Esophagus squamous epithelium (tissue), 4 donors: ENCODE results near the gene DIDO1.

ENCODE experiments used
- CTCF ChIP-seq, 6 experiments: fragments of 450-650 bp in 4 of 6; fragments of 200-600 bp in 2 of 6; sonication (generic) in 2 of 6; IDR thresholded peaks; one replicate each; pipeline ENCODE4 v1.5.1; 2016 to 2019; ENCODE audit warnings: antibody characterized with exemption in 6 of 6, mild to moderate bottlenecking in 4 of 6, moderate library complexity in 4 of 6
- POLR2A ChIP-seq, 4 donors: fragments of 450-650 bp; IDR thresholded peaks; one replicate each; pipeline ENCODE4 v1.6.1; 2017; ENCODE audit warnings: antibody characterized with exemption in 4 of 4, mild to moderate bottlenecking in 4 of 4, moderate library complexity in 3 of 4

GRCh38 chr20:62834967-62835730, 91.2 kb downstream of the DIDO1 start:
- TF ChIP-seq CTCF (IDR thresholded peaks at IDR 0.05) (no peak), POLR2A (IDR thresholded peaks at IDR 0.05) (no peak)
